Adipose tissue (tissue), 3 donors: Measurements from ENCODE around the gene SHMT2. TPM values are rescaled to one million over a fixed set of nuclear protein-coding genes. Genes with fewer than 3 reads are reported as not detected.

Source experiments
- H3K27ac ChIP-seq: one replicate; pipeline ENCODE4 v1.5.1; 2013; ENCODE audit warnings: low read depth, low read length
- WGBS, 3 donors: extraction: QIAGEN DNeasy Blood & Tissue Kit; methylation state at CpG; one replicate each; pipeline ENCODE4 v1.1.7; 2013; 5-methylcytosine and 5-hydroxymethylcytosine counted together
- polyA plus RNA-seq, 3 donors: library from polyadenylated mRNA; stranded (reverse); fragments of 200-250 nt; gene quantifications; one replicate each; pipeline ENCODE4 v1.2.3, GENCODE V29; 2013
- donor health status: healthy with polysubstance abuse.
- donor health status: Bipolar disorder and iron deficiency.
- donor health status: healthy.

SHMT2 gene
- polyA plus RNA-seq, 3 donors, result 39.3 to 71.7 (median 60.8) TPM

DNA sequence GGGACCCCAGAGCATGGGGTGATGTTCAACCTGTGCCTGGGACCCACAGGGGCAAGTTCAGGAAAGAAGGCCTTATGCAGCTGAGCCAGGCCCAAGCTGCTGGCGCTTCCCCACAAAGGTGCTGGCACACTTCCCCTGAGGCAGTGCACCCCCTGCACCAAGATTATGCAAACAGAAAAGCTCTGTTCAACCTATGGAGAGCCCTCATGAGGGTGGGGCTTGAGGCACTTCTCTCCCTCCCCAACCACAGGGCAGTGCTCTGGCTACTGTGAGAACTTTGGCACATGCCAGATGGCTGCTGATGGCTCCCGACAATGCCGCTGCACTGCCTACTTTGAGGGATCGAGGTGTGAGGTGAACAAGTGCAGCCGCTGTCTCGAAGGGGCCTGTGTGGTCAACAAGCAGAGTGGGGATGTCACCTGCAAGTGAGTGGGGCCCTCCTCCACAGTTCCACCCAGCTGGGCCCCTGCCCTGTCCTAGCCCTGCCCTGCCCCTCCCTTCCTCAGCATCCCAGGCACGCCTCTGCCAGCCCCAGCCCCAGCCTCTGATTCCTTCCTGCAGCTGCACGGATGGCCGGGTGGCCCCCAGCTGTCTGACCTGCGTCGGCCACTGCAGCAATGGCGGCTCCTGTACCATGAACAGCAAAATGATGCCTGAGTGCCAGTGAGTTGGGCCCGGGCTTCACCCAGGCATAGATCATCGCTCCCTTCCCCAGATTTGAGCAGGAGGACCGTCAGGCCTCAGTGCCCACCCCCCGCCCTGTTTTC lies 18.4 kb upstream of the SHMT2 start:
- 82 to 86% (median 82%) methylated on average over 16 of the region's 16 CpGs for WGBS, 3 donors
- no peak overlapping the region for H3K27ac ChIP-seq

DNA sequence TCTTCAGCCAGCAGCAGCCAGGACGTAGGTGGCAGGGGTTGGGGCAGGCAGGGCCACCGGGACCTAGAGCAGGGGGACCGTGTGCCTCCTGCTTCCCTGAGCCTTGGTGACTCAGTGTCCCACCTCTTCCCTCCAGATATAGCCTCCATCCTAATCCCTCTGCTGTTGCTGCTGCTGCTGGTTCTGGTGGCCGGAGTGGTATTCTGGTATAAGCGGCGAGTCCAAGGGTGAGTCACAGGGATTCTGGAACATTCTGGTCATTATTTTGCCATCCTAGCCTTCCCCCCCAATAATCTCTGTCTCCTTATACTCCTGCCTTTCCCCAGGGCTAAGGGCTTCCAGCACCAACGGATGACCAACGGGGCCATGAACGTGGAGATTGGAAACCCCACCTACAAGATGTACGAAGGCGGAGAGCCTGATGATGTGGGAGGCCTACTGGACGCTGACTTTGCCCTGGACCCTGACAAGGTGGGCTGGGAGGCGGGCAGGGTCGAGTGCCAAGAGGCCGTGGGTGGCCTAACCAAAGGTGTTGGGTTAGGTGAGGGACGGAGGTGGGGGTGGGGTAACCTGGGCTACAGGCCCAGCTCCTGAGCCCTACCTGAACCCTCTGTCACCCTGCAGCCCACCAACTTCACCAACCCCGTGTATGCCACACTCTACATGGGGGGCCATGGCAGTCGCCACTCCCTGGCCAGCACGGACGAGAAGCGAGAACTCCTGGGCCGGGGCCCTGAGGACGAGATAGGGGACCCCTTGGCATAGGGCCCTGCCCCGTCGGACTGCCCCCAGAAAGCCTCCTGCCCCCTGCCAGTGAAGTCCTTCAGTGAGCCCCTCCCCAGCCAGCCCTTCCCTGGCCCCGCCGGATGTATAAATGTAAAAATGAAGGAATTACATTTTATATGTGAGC lies 17.5 kb upstream of the SHMT2 start:
- no peak overlapping the region for H3K27ac ChIP-seq
- 83 to 88% (median 87%) methylated on average over 26 to 27 of the region's 27 CpGs for WGBS, 3 donors

DNA sequence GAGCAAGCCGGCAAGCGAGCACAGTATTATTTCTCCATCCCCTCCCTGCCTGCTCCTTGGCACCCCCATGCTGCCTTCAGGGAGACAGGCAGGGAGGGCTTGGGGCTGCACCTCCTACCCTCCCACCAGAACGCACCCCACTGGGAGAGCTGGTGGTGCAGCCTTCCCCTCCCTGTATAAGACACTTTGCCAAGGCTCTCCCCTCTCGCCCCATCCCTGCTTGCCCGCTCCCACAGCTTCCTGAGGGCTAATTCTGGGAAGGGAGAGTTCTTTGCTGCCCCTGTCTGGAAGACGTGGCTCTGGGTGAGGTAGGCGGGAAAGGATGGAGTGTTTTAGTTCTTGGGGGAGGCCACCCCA lies 16.8 kb upstream of the SHMT2 start:
- WGBS, 3 donors, result 76 to 80% (median 80%) methylated on average over 7 of the region's 7 CpGs
- H3K27ac ChIP-seq, result no peak overlapping the region

DNA sequence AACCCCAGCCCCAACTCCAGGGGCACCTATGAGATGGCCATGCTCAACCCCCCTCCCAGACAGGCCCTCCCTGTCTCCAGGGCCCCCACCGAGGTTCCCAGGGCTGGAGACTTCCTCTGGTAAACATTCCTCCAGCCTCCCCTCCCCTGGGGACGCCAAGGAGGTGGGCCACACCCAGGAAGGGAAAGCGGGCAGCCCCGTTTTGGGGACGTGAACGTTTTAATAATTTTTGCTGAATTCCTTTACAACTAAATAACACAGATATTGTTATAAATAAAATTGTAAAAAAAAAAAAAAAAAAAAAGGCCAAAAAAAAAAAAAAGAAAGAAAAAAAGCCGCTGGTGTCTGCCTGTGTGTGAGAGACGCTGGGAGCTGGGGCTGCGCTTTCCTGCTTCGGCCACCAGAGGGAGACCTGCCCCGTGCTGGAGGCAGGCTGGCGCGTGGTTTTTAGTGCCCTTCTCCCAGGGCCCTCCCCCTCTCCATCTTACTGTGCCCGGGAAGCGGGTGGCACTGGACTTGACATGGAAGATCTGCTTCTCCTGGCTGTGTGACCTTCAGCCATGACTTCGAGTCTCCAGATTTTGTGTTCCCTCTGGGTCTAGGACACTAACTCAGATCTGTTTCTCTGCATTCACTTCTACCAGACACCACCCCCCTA lies 16.3 kb upstream of the SHMT2 start:
- 4 to 8% (median 4%) methylated on average over 15 to 16 of the region's 16 CpGs for WGBS, 3 donors
- no peak overlapping the region for H3K27ac ChIP-seq

DNA sequence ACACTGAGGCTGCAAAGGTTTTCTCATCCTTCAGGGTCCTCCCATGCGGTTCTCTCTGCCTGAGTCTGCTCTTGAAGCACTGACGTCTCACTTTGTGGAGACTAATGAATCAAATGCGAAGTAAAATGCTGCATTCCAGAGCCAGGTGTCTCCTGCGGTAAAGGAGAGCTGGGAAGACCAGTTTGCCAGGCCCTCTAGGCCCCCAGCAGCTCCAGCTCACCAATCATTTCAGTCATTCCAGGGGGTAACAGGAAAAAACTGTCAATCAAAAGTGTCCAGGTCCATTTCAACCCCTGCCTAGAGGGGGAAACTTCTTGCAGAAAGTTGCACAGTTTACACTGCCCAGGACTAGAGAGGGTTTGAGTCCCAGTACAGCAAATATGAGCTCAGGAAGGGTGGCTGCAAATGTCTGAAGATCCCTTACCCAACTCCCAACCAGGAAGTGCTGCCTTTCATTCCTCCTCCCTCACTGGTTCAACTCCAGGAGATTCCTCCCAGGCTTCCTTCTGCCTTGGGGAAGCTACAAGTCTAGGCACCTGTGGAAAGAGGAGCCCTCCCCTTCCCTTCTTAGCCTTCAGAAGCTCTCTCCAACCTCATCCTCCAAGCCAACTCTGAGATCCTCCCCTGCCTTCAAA lies 15.6 kb upstream of the SHMT2 start:
- no peak overlapping the region for H3K27ac ChIP-seq
- 43 to 60% (median 56%) methylated on average over 4 of the region's 4 CpGs for WGBS, 3 donors

DNA sequence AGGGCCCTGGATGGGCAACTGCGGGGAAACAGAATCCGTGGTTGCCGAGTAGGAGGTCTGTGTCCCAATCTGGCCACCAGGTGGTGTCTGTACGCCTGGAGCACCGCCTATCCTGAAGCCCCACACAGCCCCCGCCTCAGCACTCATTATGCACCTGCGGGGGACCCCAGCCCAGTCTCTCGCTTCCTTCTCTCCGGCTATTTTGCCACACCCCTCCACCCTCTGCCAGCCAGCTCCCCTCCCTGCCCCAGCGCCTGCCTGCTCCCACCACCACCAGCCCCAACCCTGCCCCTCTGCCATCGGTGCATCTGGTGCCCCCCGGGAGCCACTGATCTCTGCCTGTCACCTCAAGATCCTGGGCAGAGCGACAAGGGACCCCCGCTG lies 15.1 kb upstream of the SHMT2 start:
- no peak overlapping the region for H3K27ac ChIP-seq
- WGBS, 3 donors, result 1 to 4% (median 4%) methylated on average over 13 to 14 of the region's 14 CpGs

DNA sequence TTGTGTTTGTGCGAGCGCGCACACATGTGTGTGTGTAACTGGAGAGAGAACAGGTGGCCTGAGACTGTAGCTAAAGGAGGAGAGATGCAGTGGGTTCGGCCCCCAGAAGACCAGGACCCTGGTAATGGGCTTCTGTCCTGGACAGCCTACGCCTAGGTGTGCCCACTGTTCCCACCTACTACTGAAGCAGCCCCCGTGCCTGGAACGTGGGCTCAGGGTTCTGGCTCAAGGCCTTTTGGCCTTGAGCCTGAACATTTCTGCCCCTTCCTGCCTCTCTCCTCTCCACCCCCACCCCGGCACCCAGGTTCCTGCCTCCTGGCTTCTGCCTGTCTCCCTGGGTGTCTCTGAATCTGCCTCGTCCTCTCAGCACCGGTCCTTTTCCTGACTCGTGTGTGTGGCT lies 14.4 kb upstream of the SHMT2 start:
- H3K27ac ChIP-seq, result no peak overlapping the region
- 27 to 34% (median 33%) methylated on average over 10 to 11 of the region's 11 CpGs for WGBS, 3 donors

DNA sequence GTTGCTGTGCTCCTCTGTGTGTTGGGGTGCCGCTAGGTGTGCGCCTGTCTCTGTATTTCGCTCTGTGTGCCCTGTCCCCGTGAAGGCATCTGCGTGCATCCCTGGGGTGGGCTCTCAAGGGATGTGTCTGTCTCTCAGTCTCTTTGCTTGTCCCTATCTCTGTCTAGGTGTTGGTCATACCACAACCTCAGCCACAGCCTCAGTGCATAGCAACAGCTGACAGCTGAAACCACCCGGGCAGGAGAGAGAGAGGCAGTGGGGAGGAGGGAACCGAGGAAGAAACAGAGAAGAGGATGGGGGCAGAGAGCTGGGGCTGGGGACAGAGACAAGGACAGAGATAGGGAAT lies 13.9 kb upstream of the SHMT2 start:
- 11 to 19% (median 18%) methylated on average over 7 of the region's 7 CpGs for WGBS, 3 donors
- H3K27ac ChIP-seq, result no peak overlapping the region

DNA sequence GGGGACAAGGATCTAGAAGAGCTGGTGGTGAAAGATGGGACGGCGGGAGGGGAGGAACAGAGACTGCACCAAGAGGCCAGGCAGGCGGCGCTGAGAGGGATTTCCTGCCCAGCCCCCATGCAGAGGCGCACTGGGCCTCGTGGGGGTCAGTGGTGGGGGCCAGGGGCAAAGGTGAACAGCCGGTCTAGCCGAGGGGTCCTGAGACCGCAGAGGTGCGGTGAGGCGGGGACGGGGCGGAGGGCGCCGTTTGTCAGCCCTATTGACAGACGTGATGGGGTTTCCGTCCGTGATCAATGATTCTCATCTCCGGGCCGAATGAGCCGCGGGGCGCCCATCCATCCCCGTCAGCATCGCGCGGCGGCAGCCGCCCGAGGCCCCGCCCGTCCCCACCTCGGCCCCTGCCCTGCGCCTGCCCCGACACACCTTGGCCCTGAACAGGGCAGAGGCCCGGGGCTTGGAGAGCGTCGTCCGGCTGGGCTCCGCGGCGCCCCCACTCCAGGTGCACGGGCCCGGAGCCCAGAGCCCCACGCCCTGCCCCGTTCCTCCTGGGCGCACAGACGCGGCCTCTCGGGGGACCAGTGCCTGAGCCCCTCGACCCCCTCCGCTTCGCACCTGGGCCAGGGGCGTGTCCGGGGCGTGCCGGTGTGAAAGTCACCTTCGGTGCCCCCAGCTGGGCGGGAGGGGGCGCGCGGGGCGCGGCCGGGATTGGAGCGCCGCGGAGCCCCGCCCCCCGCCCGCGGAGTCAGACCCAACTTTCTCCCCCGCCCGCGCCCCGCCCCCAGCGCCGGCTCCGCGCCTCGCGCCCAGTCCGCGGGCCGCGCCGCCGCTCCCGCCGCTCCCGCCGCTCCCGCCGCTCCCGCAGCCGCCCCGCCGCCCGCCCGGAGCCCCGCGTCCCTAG lies 13.2 kb upstream of the SHMT2 start, which contains the start of gene NXPH4:
Gene NXPH4 (plus strand): TSS at position 781 of the 898 bp plus-strand sequence. CDS start 176 bp downstream, outside the sequence.
- 1% methylated on average over 67 to 102 of the region's 102 CpGs for WGBS, 3 donors

DNA sequence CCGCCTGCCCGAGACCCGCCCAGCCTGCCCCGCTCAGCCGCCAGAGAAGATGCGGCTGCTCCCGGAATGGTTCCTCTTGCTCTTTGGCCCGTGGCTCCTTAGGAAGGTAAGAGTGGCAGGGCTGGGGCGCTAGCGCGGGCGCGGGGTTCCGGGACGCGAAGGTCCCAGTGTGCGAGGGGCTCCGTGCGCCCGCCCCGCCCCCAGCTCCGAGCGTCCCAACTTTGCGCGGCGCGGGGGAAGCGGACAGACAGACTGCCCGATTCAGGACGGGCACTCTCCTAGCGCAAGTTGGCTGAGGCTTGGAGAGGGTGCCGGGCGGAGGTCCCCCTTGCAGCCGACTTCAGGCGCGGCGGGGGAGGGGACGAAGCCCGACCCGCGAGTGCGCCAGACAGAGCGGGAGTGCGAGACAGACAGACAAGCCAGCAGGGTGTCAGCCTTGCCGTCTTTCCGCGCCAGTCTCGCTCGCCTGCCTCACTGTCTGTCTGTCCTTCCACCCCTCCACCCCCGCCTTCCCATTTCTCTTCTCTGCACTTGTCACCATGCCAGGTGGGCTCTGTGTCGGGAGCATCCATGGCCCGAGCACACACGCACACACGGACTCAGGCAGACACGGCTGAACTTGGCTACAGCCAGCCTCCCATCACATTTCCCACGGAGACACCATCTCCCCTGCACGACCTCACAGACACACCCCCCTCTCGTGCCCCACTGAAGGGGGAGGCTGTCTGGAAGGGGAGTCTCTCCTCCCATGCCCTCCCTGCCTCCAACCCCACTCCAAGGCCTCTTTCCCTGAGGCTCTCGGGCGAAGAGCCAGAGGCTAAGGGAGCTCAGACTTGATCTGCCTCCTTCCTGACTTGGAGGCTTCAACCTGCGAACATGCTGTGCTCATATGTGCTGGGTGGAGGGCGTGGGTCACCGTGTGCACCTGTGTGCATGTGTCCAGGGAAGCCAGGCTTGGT lies 12.3 kb upstream of the SHMT2 start:
- WGBS, 3 donors, result 2 to 5% (median 4%) methylated on average over 54 to 63 of the region's 63 CpGs
- H3K27ac ChIP-seq, result no peak overlapping the region

More for the DNA sequence above, 13.2 kb upstream of the SHMT2 start, which contains the start of gene NXPH4:
- no peak within 1 kb of the TSS for H3K27ac ChIP-seq

DNA sequence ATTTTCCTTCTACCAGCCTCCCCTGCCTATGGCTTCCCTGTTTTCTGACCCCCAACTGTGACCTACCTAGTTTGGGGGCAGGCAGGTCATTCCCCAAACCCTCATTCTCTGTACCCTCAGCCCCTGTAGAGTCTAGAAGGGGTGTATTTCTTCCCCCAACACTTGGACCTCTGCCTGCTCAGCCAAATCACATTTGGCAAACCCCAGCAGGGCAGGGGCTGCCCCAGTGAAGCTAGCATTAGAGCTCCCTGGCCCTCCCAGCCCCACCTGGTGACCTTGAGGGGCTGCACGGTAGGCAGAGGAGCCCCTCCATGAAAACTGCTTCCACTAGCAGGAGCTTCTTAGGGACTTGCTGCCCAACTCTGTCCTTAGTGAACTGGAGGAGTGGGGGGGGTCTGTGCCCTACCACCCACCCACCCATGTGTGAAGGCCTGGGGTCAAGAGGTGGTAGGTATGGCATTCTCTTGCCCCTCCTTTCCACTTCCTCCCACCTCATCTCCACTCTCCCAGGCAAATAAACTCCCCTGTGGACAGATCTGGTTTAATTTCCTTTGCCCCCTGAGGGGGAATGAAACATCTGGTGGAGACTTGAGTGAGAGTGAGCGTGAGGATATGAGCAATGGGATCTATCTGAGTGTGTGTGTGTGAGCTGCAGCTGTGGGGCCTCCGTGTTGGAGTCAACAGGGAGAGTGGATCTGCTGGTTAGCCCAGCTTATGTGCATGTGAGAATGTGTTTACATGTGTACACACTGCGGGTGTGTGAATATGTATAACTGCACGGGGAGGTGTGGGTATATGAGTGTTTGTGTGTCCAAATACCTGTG lies 11.3 kb upstream of the SHMT2 start:
- WGBS, 3 donors, result 71 to 79% (median 78%) methylated on average over 5 of the region's 5 CpGs
- H3K27ac ChIP-seq, result no peak overlapping the region

DNA sequence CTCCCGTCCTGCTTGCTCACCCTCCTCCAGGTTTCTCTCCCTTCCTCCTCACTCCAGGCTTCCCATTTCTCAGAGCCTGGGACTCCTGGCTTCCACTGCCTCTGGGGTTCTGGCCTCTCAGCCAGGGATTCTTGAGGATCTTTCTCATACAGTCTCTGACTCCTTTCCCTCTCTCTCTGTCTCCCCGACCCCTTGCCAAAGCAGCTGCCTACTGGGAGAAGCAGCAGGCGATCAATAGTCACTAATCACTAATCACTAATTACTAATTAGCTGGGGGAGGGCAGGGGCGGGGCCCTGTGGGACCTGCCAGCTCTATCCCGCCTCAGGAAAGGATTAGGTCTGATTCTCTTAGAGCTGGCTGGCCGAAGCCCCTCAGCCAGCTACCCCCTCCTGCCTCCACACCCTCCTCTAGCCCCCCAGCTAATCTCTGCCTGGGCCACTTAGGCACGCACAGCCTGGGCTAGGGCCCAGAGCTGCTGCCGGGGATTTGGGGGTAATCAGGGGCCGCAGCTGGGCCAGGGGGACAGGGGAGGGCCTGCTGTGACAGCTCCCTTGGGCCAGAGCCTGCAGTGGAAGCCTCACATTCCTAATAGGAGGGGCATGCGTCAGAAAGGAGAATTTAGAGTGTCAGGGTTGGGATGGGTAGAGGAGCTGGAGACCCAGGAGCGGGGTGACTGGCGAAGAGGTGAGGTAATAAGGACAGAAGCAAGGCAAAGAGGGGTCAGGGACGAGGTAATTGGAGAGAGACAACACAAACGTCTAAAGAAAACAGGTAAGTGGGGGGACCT lies 10.1 kb upstream of the SHMT2 start:
- 57 to 78% (median 57%) methylated on average over 14 of the region's 14 CpGs for WGBS, 3 donors
- H3K27ac ChIP-seq, result no peak overlapping the region

DNA sequence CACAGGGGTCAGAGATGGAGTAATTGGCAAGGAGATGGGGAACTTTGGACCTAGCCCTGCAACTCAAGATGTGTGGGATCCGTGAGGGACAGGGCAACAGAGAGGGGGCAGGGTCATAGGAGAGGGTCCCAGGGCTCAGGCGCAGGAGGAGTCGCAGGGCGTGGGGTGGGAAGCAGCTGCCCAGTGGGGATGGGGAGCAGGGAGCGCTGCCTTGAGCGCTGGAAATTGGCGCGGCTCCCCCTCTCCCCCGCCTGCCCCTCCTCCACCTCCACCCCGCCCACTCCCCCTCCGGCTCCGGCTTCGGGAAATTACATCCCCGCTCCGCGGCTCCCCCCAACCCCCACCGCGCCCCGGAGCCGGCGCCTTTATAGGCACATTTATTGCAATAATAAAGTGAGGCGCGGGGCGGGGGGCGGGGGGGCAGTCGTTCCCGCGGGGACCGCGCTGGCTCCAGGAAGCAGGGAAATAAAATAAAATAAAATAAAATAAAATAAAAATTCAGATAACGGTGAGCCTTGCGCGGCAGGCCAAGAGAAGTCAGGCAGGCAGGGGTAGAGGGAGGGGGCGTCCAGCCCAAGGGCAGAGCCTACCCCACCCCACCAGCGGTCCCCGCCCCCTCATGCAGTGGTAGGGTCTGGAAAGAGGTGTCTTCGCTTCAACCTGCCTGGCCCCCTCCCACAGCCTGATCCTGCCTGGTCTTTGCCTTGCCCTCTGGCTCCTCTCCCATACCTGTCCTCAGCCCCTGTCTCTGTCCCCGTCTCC lies 9.3 kb upstream of the SHMT2 start:
- 8 to 10% (median 9%) methylated on average over 29 to 37 of the region's 38 CpGs for WGBS, 3 donors
- H3K27ac ChIP-seq, result no peak overlapping the region

DNA sequence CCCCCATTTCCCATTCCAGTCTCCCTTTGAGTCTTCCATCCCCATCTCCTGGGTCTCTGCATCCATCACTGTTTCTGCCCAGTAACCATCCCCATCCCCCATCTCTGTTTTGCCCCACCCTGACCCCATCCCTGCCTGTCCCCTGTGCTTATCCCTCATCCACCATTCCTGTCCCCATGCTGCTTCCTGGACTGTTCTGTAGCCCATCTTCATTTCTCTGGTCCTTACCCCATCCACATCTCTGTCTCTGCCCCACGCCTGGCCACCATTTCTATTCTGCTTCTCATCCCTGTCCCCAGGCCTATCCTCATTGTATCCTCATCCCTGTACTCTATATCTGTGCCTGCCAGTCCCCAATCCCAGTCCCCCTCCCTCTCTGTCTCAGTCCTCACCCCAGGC lies 8.7 kb upstream of the SHMT2 start:
- no peak overlapping the region for H3K27ac ChIP-seq
- WGBS, 3 donors, result 50 to 71% (median 50%) methylated on average over 1 of the region's 1 CpG
